ENCODE results near the gene CDH20. TPM values are rescaled to one million over a fixed set of nuclear protein-coding genes. Genes with fewer than 3 reads are reported as not detected.

Gene CDH20
- total RNA-seq, 1 donor, result not detected

DNA sequence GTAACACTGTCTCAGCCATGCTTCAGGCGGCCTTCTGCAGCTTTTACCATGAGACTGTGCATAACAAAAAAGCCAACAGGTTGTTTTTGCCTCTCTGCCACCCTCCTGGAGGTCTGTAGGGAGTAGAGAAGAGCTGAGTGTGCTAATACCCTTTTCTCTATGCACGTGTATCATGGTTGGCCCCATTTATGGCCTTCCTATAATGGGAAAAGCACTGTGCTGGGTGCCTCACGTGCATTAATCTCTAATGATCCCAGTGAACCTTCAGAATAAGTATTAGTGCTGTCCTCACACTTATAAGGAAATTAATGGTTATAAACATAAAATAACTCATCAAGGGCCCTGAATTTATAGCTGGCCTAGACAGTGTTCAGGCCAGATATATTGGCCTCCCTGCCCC is 164.2 kb downstream of the CDH20 start:
- no peak for DNase-seq (ENCODE audit: insufficient read length, low spot score, missing footprints)
- Histone ChIP-seq H4K20me1 (ENCODE audit: insufficient read depth, low read length) (no peaks in the 10 kb centered on the region), H2AFZ (ENCODE audit: low read length) (no peak overlapping the region), H3K4me2 (ENCODE audit: insufficient read depth, low read length) (no peak overlapping the region), H3K79me2 (ENCODE audit: insufficient read depth, low read length) (no peaks in the 10 kb centered on the region), H3K36me3 (ENCODE audit: insufficient read depth, low read length) (no peaks in the 10 kb centered on the region), H3K27ac (ENCODE audit: low read depth, low read length) (no peak overlapping the region), H3K4me3 (ENCODE audit: insufficient read depth, low read length) (no peak overlapping the region), H3K9me3 (ENCODE audit: low read depth, low read length) (no peaks in the 10 kb centered on the region), H3K4me1 (ENCODE audit: insufficient read depth, low read length) (no peaks in the 10 kb centered on the region), H3K27me3 (ENCODE audit: insufficient read depth, low read length) (peaks cover 10% of the 10 kb centered on the region)
- TF ChIP-seq, protein P1, sequence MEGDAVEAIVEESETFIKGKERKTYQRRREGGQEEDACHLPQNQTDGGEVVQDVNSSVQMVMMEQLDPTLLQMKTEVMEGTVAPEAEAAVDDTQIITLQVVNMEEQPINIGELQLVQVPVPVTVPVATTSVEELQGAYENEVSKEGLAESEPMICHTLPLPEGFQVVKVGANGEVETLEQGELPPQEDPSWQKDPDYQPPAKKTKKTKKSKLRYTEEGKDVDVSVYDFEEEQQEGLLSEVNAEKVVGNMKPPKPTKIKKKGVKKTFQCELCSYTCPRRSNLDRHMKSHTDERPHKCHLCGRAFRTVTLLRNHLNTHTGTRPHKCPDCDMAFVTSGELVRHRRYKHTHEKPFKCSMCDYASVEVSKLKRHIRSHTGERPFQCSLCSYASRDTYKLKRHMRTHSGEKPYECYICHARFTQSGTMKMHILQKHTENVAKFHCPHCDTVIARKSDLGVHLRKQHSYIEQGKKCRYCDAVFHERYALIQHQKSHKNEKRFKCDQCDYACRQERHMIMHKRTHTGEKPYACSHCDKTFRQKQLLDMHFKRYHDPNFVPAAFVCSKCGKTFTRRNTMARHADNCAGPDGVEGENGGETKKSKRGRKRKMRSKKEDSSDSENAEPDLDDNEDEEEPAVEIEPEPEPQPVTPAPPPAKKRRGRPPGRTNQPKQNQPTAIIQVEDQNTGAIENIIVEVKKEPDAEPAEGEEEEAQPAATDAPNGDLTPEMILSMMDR (IDR thresholded peaks at IDR 0.05; ENCODE audit: extremely low read depth, low read depth, low read length), result no peak

DNA sequence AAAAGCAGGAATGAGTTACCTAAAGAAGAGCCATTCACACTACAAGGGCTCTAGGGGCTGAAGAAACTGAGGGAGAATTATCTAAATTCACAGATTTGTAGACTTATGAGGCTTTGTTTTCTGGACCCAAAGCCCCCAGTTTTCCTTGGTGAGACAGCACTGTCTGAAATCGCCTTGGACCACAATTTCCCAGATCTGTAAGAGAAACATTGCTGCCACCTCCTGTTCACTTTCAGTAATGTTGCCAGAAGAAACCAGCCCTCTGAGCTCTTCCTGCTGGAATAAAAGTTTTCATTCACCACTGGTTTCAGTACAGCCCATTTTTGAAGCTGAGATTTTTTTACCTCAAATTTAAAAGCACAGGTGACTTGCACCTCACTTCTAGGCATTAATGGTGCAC is 169.2 kb downstream of the CDH20 start:
- TF ChIP-seq, protein P1 (IDR thresholded peaks at IDR 0.05; ENCODE audit: extremely low read depth, low read depth, low read length), result peak; percentile 76
- Histone ChIP-seq H3K36me3 (ENCODE audit: insufficient read depth, low read length) (no peaks in the 10 kb centered on the region), H3K27ac (ENCODE audit: low read depth, low read length) (no peak overlapping the region), H3K27me3 (ENCODE audit: insufficient read depth, low read length) (peaks cover 14% of the 10 kb centered on the region), H3K4me1 (ENCODE audit: insufficient read depth, low read length) (no peaks in the 10 kb centered on the region), H3K79me2 (ENCODE audit: insufficient read depth, low read length) (no peaks in the 10 kb centered on the region), H2AFZ (ENCODE audit: low read length) (no peak overlapping the region), H3K4me3 (ENCODE audit: insufficient read depth, low read length) (no peak overlapping the region), H3K4me2 (ENCODE audit: insufficient read depth, low read length) (no peak overlapping the region), H3K9me3 (ENCODE audit: low read depth, low read length) (no peaks in the 10 kb centered on the region), H4K20me1 (ENCODE audit: insufficient read depth, low read length) (no peaks in the 10 kb centered on the region)
- DNase-seq (ENCODE audit: insufficient read length, low spot score, missing footprints), result no peak

DNA sequence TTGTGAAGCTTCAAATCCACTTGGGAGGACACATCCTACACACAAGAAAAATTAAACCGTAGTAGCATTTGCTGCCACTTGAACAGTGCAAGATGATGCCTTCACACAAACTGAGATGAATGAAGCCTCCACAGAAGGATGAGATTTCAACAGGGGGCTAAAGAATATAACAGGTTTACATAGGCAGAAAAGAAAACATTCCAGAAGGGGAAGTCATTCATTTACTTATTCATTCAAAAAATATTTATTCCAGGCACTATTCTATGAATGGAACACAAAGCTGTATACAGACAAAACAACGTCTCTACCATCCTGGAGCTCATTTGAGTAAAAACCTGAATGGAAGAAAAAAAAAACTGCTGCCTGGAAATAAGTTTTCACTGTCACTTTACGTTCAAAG is 170.5 kb downstream of the CDH20 start:
- Histone ChIP-seq H4K20me1 (ENCODE audit: insufficient read depth, low read length) (no peaks in the 10 kb centered on the region), H3K27ac (ENCODE audit: low read depth, low read length) (no peak overlapping the region), H3K4me1 (ENCODE audit: insufficient read depth, low read length) (no peaks in the 10 kb centered on the region), H3K27me3 (ENCODE audit: insufficient read depth, low read length) (peaks cover 11% of the 10 kb centered on the region), H3K9me3 (ENCODE audit: low read depth, low read length) (no peaks in the 10 kb centered on the region), H2AFZ (ENCODE audit: low read length) (no peak overlapping the region), H3K79me2 (ENCODE audit: insufficient read depth, low read length) (no peaks in the 10 kb centered on the region), H3K36me3 (ENCODE audit: insufficient read depth, low read length) (no peaks in the 10 kb centered on the region), H3K4me2 (ENCODE audit: insufficient read depth, low read length) (no peak overlapping the region), H3K4me3 (ENCODE audit: insufficient read depth, low read length) (no peak overlapping the region)
- no peak for DNase-seq (ENCODE audit: insufficient read length, low spot score, missing footprints)
- TF ChIP-seq, protein P1 (IDR thresholded peaks at IDR 0.05; ENCODE audit: extremely low read depth, low read depth, low read length), result no peak

DNA sequence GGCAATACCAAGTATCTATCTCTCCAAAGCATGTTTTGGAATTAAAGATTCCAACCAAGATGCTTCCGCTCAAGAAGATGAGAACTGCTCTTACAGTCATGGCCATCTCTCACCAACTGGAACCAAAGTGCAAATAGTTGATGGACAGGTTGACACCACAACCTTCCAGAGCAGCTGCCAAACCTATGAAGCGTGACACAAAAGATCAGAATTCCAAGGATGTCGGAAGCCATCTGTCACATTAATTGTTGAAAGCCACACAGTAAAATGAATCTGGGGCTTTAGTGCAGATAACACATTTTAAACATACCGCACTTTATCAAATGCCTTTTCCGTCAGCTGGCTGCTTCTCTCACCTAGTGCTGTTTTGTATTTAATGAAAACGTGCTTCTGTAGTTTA is 195.7 kb downstream of the CDH20 start:
- Histone ChIP-seq H3K9me3 (ENCODE audit: low read depth, low read length) (no peaks in the 10 kb centered on the region), H4K20me1 (ENCODE audit: insufficient read depth, low read length) (no peaks in the 10 kb centered on the region), H3K79me2 (ENCODE audit: insufficient read depth, low read length) (no peaks in the 10 kb centered on the region), H3K36me3 (ENCODE audit: insufficient read depth, low read length) (no peaks in the 10 kb centered on the region), H2AFZ (ENCODE audit: low read length) (no peak overlapping the region), H3K27ac (ENCODE audit: low read depth, low read length) (no peak overlapping the region), H3K27me3 (ENCODE audit: insufficient read depth, low read length) (peaks cover 14% of the 10 kb centered on the region), H3K4me3 (ENCODE audit: insufficient read depth, low read length) (no peak overlapping the region), H3K4me1 (ENCODE audit: insufficient read depth, low read length) (no peaks in the 10 kb centered on the region), H3K4me2 (ENCODE audit: insufficient read depth, low read length) (no peak overlapping the region)
- TF ChIP-seq, protein P1 (IDR thresholded peaks at IDR 0.05; ENCODE audit: extremely low read depth, low read depth, low read length), result no peak
- no peak for DNase-seq (ENCODE audit: insufficient read length, low spot score, missing footprints)

All from osteoblast (primary cell).